Measurements from ENCODE around the gene RETREG2. TPM values are rescaled to one million over a fixed set of nuclear protein-coding genes. Genes with fewer than 3 reads are reported as not detected.

Gene RETREG2
- total and polyA plus RNA-seq, 2 of the 4 experiments (the other 2 are of a cell fraction), result 45.2 to 51.1 TPM

DNA sequence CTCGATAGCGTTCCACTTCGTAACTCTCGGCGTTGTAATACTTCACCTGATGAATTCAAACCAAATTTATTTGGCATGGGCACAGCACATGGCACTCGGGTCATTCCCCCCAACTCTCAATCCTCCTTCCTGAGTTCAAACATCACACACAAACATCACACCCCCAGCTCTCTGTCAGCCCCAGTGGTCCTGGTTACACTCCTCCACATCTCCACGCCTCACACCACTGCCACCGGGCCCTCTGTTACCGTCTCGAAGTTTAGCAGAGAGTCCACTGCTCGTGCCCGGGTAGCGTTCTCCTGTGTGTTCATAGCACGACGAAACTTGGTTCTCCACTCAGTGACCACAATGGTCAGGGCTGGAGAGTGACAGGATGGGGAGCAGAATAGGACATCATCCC is 36.1 kb downstream of the RETREG2 start:
- no peak overlapping the region for H4K5ac ChIP-seq (ENCODE audit: low read depth, low read length)
- H3K27me3 ChIP-seq (ENCODE audit: control insufficient read depth, insufficient read depth, low read length), result no peaks in the 10 kb centered on the region
- DNase-seq (no peak), ATAC-seq (ENCODE audit: low read depth) (no peak)
- CTCF ChIA-PET, result no interaction called here
- WGBS, 2 experiments (ENCODE audit: extremely low coverage in 2 of 2, insufficient read length in 1 of 2), result 96% methylated on average over 8 of the region's 15 CpGs; no CpG with 5 or more reads in 1 of the 2 experiments
- in situ Hi-C loops (cut with MboI; ENCODE audit: low sequenced_read_pairs) (no loop called here), dilution Hi-C loops (cut with HindIII; ENCODE audit: low sequenced_read_pairs, unreplicated experiment) (no loop called here), intact Hi-C loops (cut with micrococcal nuclease) (no loop called here)
- H2BK15ac ChIP-seq (ENCODE audit: low read depth, low read length), result no peak overlapping the region
- H4K91ac ChIP-seq (ENCODE audit: insufficient read depth, low read depth, low read length), result no peak overlapping the region
- H3K36me3 ChIP-seq (ENCODE audit: control insufficient read depth, insufficient read depth, low read length), result peaks cover 52% of the 10 kb centered on the region
- no TSS peak for BruUV-seq (replicated peaks)
- no peak overlapping the region for H3K4me2 ChIP-seq (ENCODE audit: low read depth, low read length)
- H3K79me1 ChIP-seq (ENCODE audit: low read depth in 1 of 2, low read length in 2 of 2), result peaks cover 8 to 26% of the 10 kb centered on the region in 2 experiments; a peak in 3 of 4 replicates
- POLR2A ChIA-PET (ENCODE audit: unreplicated experiment), result interaction anchor here (0.6 kb wide), 1 partner anchor 28 kb away, joined by 4 read pairs; no protein-coding TSS in a partner anchor
- H2BK5ac ChIP-seq (ENCODE audit: low read depth, low read length, poor library complexity, severe bottlenecking), result no peak overlapping the region
- no peak overlapping the region for H3K14ac ChIP-seq (replicated peaks; ENCODE audit: low read depth, low read length)
- H2AFZ ChIP-seq (replicated peaks; ENCODE audit: low read length, poor library complexity), result no peak overlapping the region
- H3K9ac ChIP-seq (ENCODE audit: low read depth, low read length), result no peak overlapping the region
- H3K4me1 ChIP-seq (ENCODE audit: control insufficient read depth, insufficient read depth, low read length), result peaks cover 1% of the 10 kb centered on the region; the same call in 1 of the 2 replicates
- no peak overlapping the region for H3K18ac ChIP-seq (ENCODE audit: low read depth, low read length)
- no peak overlapping the region for H3K27ac ChIP-seq (ENCODE audit: insufficient read depth, low read length)
- peak overlapping the region; percentile 12 for H2AK9ac ChIP-seq (replicated peaks; ENCODE audit: low read depth, low read length, poor library complexity)
- TF ChIP-seq POLR2A (IDR thresholded peaks at IDR 0.05; ENCODE audit: low read depth, low read length), result no peak
- TF ChIP-seq CTCF (conservative IDR thresholded peaks at IDR 0.05; ENCODE audit: low read depth, low read length), result no peak
- no peak for TF ChIP-seq BHLHE40 (IDR thresholded peaks at IDR 0.05; ENCODE audit: low read depth, low read length)
- TF ChIP-seq FOS (IDR thresholded peaks at IDR 0.05; ENCODE audit: low read depth, low read length), result no peak
- TF ChIP-seq USF2 (IDR thresholded peaks at IDR 0.05; ENCODE audit: low read depth, low read length), result no peak
- no peak for TF ChIP-seq MXI1 (IDR thresholded peaks at IDR 0.05; ENCODE audit: borderline replicate concordance, low read depth, low read length)
- no peak for TF ChIP-seq MAZ (IDR thresholded peaks at IDR 0.05; ENCODE audit: borderline replicate concordance, low read depth, low read length)
- TF ChIP-seq CEBPB (IDR thresholded peaks at IDR 0.05; ENCODE audit: low read depth, low read length), result no peak
- TF ChIP-seq RFX5 (IDR thresholded peaks at IDR 0.05; ENCODE audit: low read depth, low read length), result no peak
- TF ChIP-seq CHD1 (IDR thresholded peaks at IDR 0.05; ENCODE audit: low read depth, low read length), result no peak
- no peak for TF ChIP-seq SMC3 (IDR thresholded peaks at IDR 0.05; ENCODE audit: low read depth, low read length)
- TF ChIP-seq, protein P1, sequence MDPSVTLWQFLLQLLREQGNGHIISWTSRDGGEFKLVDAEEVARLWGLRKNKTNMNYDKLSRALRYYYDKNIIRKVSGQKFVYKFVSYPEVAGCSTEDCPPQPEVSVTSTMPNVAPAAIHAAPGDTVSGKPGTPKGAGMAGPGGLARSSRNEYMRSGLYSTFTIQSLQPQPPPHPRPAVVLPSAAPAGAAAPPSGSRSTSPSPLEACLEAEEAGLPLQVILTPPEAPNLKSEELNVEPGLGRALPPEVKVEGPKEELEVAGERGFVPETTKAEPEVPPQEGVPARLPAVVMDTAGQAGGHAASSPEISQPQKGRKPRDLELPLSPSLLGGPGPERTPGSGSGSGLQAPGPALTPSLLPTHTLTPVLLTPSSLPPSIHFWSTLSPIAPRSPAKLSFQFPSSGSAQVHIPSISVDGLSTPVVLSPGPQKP (IDR thresholded peaks at IDR 0.05; ENCODE audit: borderline replicate concordance, low read depth, low read length), result no peak
- TF ChIP-seq MAFK (IDR thresholded peaks at IDR 0.05; ENCODE audit: low read depth, low read length), result no peak
- no peak for TF ChIP-seq RAD21 (IDR thresholded peaks at IDR 0.05; ENCODE audit: low read length)
- no peak for TF ChIP-seq NFE2L2 (IDR thresholded peaks at IDR 0.05; ENCODE audit: low read depth, low read length)
- TF ChIP-seq RCOR1 (IDR thresholded peaks at IDR 0.05; ENCODE audit: insufficient replicate concordance, low read length), result no peak
- no peak overlapping the region for H3K4me3 ChIP-seq (ENCODE audit: insufficient read depth, low read depth, low read length)
- no peak overlapping the region for H2AK5ac ChIP-seq (ENCODE audit: low read depth, low read length)
- no peak overlapping the region for H3K4ac ChIP-seq (ENCODE audit: low read depth, low read length)
- H2BK120ac ChIP-seq (ENCODE audit: low read depth, low read length), result no peak overlapping the region
- no peak overlapping the region for H2BK20ac ChIP-seq (ENCODE audit: low read depth, low read length)
- no peak overlapping the region for H4K8ac ChIP-seq (ENCODE audit: low read depth in 2 of 2, low read length in 2 of 2)
- H3K9me3 ChIP-seq (ENCODE audit: control insufficient read depth, insufficient read depth, low read length), result no peaks in the 10 kb centered on the region
- H4K20me1 ChIP-seq (ENCODE audit: insufficient read depth, low read length), result peaks cover 11% of the 10 kb centered on the region
- H3K56ac ChIP-seq (ENCODE audit: extremely low read depth, insufficient read depth, low read length), result no peak overlapping the region
- H3K23ac ChIP-seq (ENCODE audit: low read depth, low read length), result no peak overlapping the region
- peaks cover 6% of the 10 kb centered on the region for H3K9me1 ChIP-seq (ENCODE audit: insufficient read depth, low read length)

All from IMR-90 (cell line).